ENCODE results near the gene RHBDL3.

Gene RHBDL3

GRCh38 chr17:32283745-32284201 is 18.1 kb downstream of the RHBDL3 start:
- H3K27ac ChIP-seq (ENCODE audit: low read length): no peak overlapping the region
- no peaks in the 10 kb centered on the region for H3K36me3 ChIP-seq (ENCODE audit: insufficient read depth, low read length)
- no peak for ATAC-seq (ENCODE audit: insufficient read depth, low read depth)
- H3K79me2 ChIP-seq (ENCODE audit: insufficient read depth, low read length): no peaks in the 10 kb centered on the region
- no peak overlapping the region for H3K9ac ChIP-seq (ENCODE audit: low read depth, low read length)
- no peak overlapping the region for H3K4me3 ChIP-seq (ENCODE audit: low read depth in 1 of 2, low read length in 2 of 2)
- H4K20me1 ChIP-seq (ENCODE audit: insufficient read depth, low read length): no peaks in the 10 kb centered on the region
- peak; percentile 25 for DNase-seq
- no peak overlapping the region for H3K4me2 ChIP-seq (ENCODE audit: insufficient read depth, low read length)
- H2AFZ ChIP-seq (ENCODE audit: low read depth, low read length): no peak overlapping the region
- no peaks in the 10 kb centered on the region for H3K4me1 ChIP-seq (ENCODE audit: insufficient read depth, low read length)
- peaks cover 4% of the 10 kb centered on the region for H3K27me3 ChIP-seq (ENCODE audit: insufficient read depth, low read length, poor library complexity)
- H3K9me3 ChIP-seq (ENCODE audit: insufficient read depth, low read length, severe bottlenecking): no peaks in the 10 kb centered on the region
- TF ChIP-seq EZH2 (IDR thresholded peaks at IDR 0.05; ENCODE audit: borderline replicate concordance, low read depth, low read length, severe bottlenecking) (no peak), CTCF (IDR thresholded peaks at IDR 0.05; ENCODE audit: borderline replicate concordance, extremely low read depth, low read length, poor library complexity, severe bottlenecking) (no peak)

- ATAC-seq (ENCODE audit: insufficient read depth, low read depth): no peak
- Histone ChIP-seq H2AFZ (ENCODE audit: low read depth, low read length) (no peak overlapping the region), H3K27ac (ENCODE audit: low read length) (no peak overlapping the region), H3K4me2 (ENCODE audit: insufficient read depth, low read length) (no peak overlapping the region), H3K36me3 (ENCODE audit: insufficient read depth, low read length) (no peaks in the 10 kb centered on the region), H3K79me2 (ENCODE audit: insufficient read depth, low read length) (no peaks in the 10 kb centered on the region), H4K20me1 (ENCODE audit: insufficient read depth, low read length) (no peaks in the 10 kb centered on the region), H3K27me3 (ENCODE audit: insufficient read depth, low read length, poor library complexity) (peaks cover 4% of the 10 kb centered on the region), H3K9me3 (ENCODE audit: insufficient read depth, low read length, severe bottlenecking) (no peaks in the 10 kb centered on the region), H3K9ac (ENCODE audit: low read depth, low read length) (no peak overlapping the region), H3K4me1 (ENCODE audit: insufficient read depth, low read length) (no peaks in the 10 kb centered on the region), H3K4me3 (ENCODE audit: low read depth in 1 of 2, low read length in 2 of 2) (no peak overlapping the region)
- no peak for DNase-seq
- TF ChIP-seq CTCF (IDR thresholded peaks at IDR 0.05; ENCODE audit: borderline replicate concordance, extremely low read depth, low read length, poor library complexity, severe bottlenecking) (no peak), EZH2 (IDR thresholded peaks at IDR 0.05; ENCODE audit: borderline replicate concordance, low read depth, low read length, severe bottlenecking) (no peak)
These were observed 19.7 kb downstream of the RHBDL3 start for GRCh38 chr17:32285306-32285705.

GRCh38 chr17:32285746-32286517 is 20.3 kb downstream of the RHBDL3 start:
- Histone ChIP-seq H3K4me3 (ENCODE audit: low read depth in 1 of 2, low read length in 2 of 2) (no peak overlapping the region), H3K4me1 (ENCODE audit: insufficient read depth, low read length) (no peaks in the 10 kb centered on the region), H3K9me3 (ENCODE audit: insufficient read depth, low read length, severe bottlenecking) (no peaks in the 10 kb centered on the region), H3K27ac (ENCODE audit: low read length) (no peak overlapping the region), H3K36me3 (ENCODE audit: insufficient read depth, low read length) (no peaks in the 10 kb centered on the region), H3K79me2 (ENCODE audit: insufficient read depth, low read length) (no peaks in the 10 kb centered on the region), H3K9ac (ENCODE audit: low read depth, low read length) (no peak overlapping the region), H3K4me2 (ENCODE audit: insufficient read depth, low read length) (no peak overlapping the region), H2AFZ (ENCODE audit: low read depth, low read length) (no peak overlapping the region), H3K27me3 (ENCODE audit: insufficient read depth, low read length, poor library complexity) (peaks cover 4% of the 10 kb centered on the region), H4K20me1 (ENCODE audit: insufficient read depth, low read length) (no peaks in the 10 kb centered on the region)
- no peak for DNase-seq
- no peak for TF ChIP-seq CTCF (IDR thresholded peaks at IDR 0.05; ENCODE audit: borderline replicate concordance, extremely low read depth, low read length, poor library complexity, severe bottlenecking)
- ATAC-seq (ENCODE audit: insufficient read depth, low read depth): no peak

Data from DND-41 (cell line).